SK-N-SH (cell line): ENCODE data around the gene PLLP. TPM values are rescaled to one million over a fixed set of nuclear protein-coding genes. Genes with fewer than 3 reads are reported as not detected.

Experiments used
- CTCF ChIA-PET: fragments of 300-600, 350-600 bp; formaldehyde crosslinking; extraction: SDS; loops from one replicate; lab custom pipeline; 2021; lab: Yijun Ruan, JAX
- POLR2A ChIA-PET: fragments of 350-600 bp; sonication (Branson Sonifier 250); formaldehyde crosslinking; extraction: SDS; loops from one replicate; lab custom pipeline; 2020; ENCODE audit warnings: antibody characterized with exemption, inconsistent platforms; lab: Yijun Ruan, JAX
- DNase-seq: peaks from one replicate; pipeline ENCODE4 v3.0.0; 2012
- H2AFZ ChIP-seq: fragments of 200-600 bp; sonication (generic); 2 replicates; pipeline ENCODE4 v1.8.1; 2016; ENCODE audit warnings: antibody characterized with exemption, mild to moderate bottlenecking, low read depth
- H3F3A ChIP-seq: fragments of 200-600 bp; sonication (generic); replicated peaks from 2 replicates; pipeline ENCODE3; 2016; ENCODE audit warnings: antibody characterized with exemption, mild to moderate bottlenecking; ENCODE audit not compliant: insufficient read depth
- H3K27ac ChIP-seq, 2 experiments: fragments of 200-500 bp in 1 of 2; fragments of 200-600 bp in 1 of 2; sonication (Bioruptor generic) in 1 of 2; sonication (generic), shearing (Covaris generic) in 1 of 2; 2 replicates each; pipeline versions ENCODE4 v1.5.1 to v1.6.1; 2014 to 2016; ENCODE audit warnings: low read depth in 2 of 2, inconsistent platforms in 1 of 2, low read length in 1 of 2, mild to moderate bottlenecking in 1 of 2, mixed read lengths in 1 of 2
- H3K27me3 ChIP-seq: fragments of 200-600 bp; sonication (generic), shearing (Covaris generic); 2 replicates; pipeline ENCODE4 v1.6.1; 2016; ENCODE audit warnings: mixed run types; ENCODE audit not compliant: insufficient read depth
- H3K36me3 ChIP-seq, 2 experiments: fragments of 200-500 bp in 1 of 2; fragments of 200-600 bp in 1 of 2; sonication (Bioruptor generic) in 1 of 2; sonication (generic) in 1 of 2; replicated peaks in 1 of 2; 2 replicates each; pipeline versions ENCODE3 to v1.5.1; 2014 to 2016; ENCODE audit warnings: low read length in 1 of 2, mild to moderate bottlenecking in 1 of 2; ENCODE audit not compliant: insufficient read depth in 2 of 2, control insufficient read depth in 1 of 2
- H3K4me1 ChIP-seq, 2 experiments: fragments of 200-500 bp in 1 of 2; fragments of 200-600 bp in 1 of 2; sonication (Bioruptor generic) in 1 of 2; sonication (generic), shearing (Covaris generic) in 1 of 2; 2 replicates each; pipeline versions ENCODE4 v1.5.1 to v1.6.1; 2014 to 2016; ENCODE audit warnings: low read depth in 1 of 2, low read length in 1 of 2, mixed run types in 1 of 2; ENCODE audit not compliant: insufficient read depth in 2 of 2, control insufficient read depth in 1 of 2
- H3K4me2 ChIP-seq: fragments of 200-600 bp; sonication (generic), shearing (Covaris generic); 2 replicates; pipeline ENCODE4 v1.6.1; 2017; ENCODE audit warnings: mixed run types
- H3K4me3 ChIP-seq, 2 experiments: fragments of 200-500 bp in 1 of 2; fragments of 200-600 bp in 1 of 2; sonication (Bioruptor generic) in 1 of 2; sonication (generic), shearing (Covaris generic) in 1 of 2; 2 replicates each; pipeline versions ENCODE4 v1.5.1 to v1.8.1; 2014 to 2016; ENCODE audit warnings: low read depth in 2 of 2, inconsistent platforms in 1 of 2, low read length in 1 of 2, mild to moderate bottlenecking in 1 of 2, mixed read lengths in 1 of 2, moderate library complexity in 1 of 2
- H3K79me2 ChIP-seq: fragments of 200-600 bp; sonication (generic); 2 replicates; pipeline ENCODE4 v1.8.1; 2017; ENCODE audit warnings: mild to moderate bottlenecking; ENCODE audit not compliant: insufficient read depth
- H3K9ac ChIP-seq: fragments of 200-600 bp; sonication (generic); 2 replicates; pipeline ENCODE4 v1.6.1; 2017; ENCODE audit warnings: mixed run types
- H3K9me2 ChIP-seq: fragments of 200-600 bp; sonication (generic); 2 replicates; pipeline ENCODE4 v1.6.1; 2017; ENCODE audit warnings: mixed run types
- H3K9me3 ChIP-seq: fragments of 200-600 bp; sonication (generic); 2 replicates; pipeline ENCODE4 v1.6.1; 2017; ENCODE audit warnings: mixed run types, mild to moderate bottlenecking, moderate library complexity
- H4K20me1 ChIP-seq: fragments of 200-600 bp; sonication (generic); 2 replicates; pipeline ENCODE4 v1.6.1; 2017; ENCODE audit warnings: mild to moderate bottlenecking, mixed run types; ENCODE audit not compliant: insufficient read depth
- CHD2 ChIP-seq: fragments of 150-350 bp; IDR thresholded peaks from 2 replicates; pipeline ENCODE4 v1.6.1; 2018; ENCODE audit warnings: low read length; ENCODE audit not compliant: partially characterized antibody
- CTCF ChIP-seq: fragments of 200-600 bp; sonication (generic); IDR thresholded peaks from 2 replicates; pipeline ENCODE4 v1.6.1; 2017; ENCODE audit warnings: antibody characterized with exemption, mild to moderate bottlenecking, moderate library complexity
- ELF1 ChIP-seq: IDR thresholded peaks from 2 replicates; pipeline ENCODE4 v1.4.0; 2012
- EZH2phosphoT487 ChIP-seq: fragments of 200-600 bp; sonication (generic); IDR thresholded peaks from 2 replicates; pipeline ENCODE4 v1.6.1; 2017; ENCODE audit warnings: low read depth, mixed run types, mild to moderate bottlenecking, antibody characterized with exemption, moderate library complexity, borderline replicate concordance
- FOXJ3 ChIP-seq: sonication (generic); formaldehyde crosslinking; IDR thresholded peaks from 2 replicates; pipeline ENCODE4 v1.5.1; 2020; ENCODE audit warnings: mild to moderate bottlenecking, missing genetic modification reagents
- FOXM1 ChIP-seq: IDR thresholded peaks from 2 replicates; pipeline ENCODE4 v1.4.0; 2012; ENCODE audit warnings: low read depth, mild to moderate bottlenecking
- GABPA ChIP-seq: IDR thresholded peaks from 2 replicates; pipeline ENCODE4 v1.4.0; 2012; ENCODE audit warnings: low read depth, mild to moderate bottlenecking
- MAX ChIP-seq: IDR thresholded peaks from 2 replicates; pipeline ENCODE4 v1.4.0; 2012; ENCODE audit warnings: low read depth
- NFIC ChIP-seq: IDR thresholded peaks from 2 replicates; pipeline ENCODE4 v1.4.0; 2012; ENCODE audit warnings: borderline replicate concordance
- NRF1 ChIP-seq: IDR thresholded peaks from 2 replicates; pipeline ENCODE4 v1.6.1; 2012; ENCODE audit warnings: low read depth, mild to moderate bottlenecking, low read length
- POLR2AphosphoS5 ChIP-seq: IDR thresholded peaks from 2 replicates; pipeline ENCODE4 v1.6.1; 2012; ENCODE audit warnings: low read depth, low read length
- RAD21 ChIP-seq: IDR thresholded peaks from 2 replicates; pipeline ENCODE4 v1.6.1; 2012; ENCODE audit warnings: mild to moderate bottlenecking, low read length
- RXRA ChIP-seq: IDR thresholded peaks from 2 replicates; pipeline ENCODE4 v1.4.0; 2012; ENCODE audit warnings: low read depth, mild to moderate bottlenecking, borderline replicate concordance
- TEAD4 ChIP-seq: IDR thresholded peaks from 2 replicates; pipeline ENCODE4 v1.4.0; 2012; ENCODE audit warnings: mild to moderate bottlenecking, borderline replicate concordance; ENCODE audit not compliant: insufficient read depth
- ZBTB33 ChIP-seq: IDR thresholded peaks from 2 replicates; pipeline ENCODE4 v1.4.0; 2012; ENCODE audit warnings: low read depth, borderline replicate concordance
- WGBS: methylation state at CpG from one replicate; pipeline ENCODE4 v1.1.6; 2017; ENCODE audit warnings: low lambda C conversion rate; 5-methylcytosine and 5-hydroxymethylcytosine counted together
- polyA plus RNA-seq, 3 experiments: library from polyadenylated mRNA; depleted of rRNA; stranded (reverse); fragments of >200 nt; gene quantifications; 2 replicates each; pipeline ENCODE4 v1.2.3, GENCODE V29; 2012

PLLP gene
- polyA plus RNA-seq, 1 of the 3 experiments (the other 2 are of a cell fraction): 1.3 TPM

- ChIA-PET CTCF (interaction anchor here (1.0 to 1.2 kb wide), 2 partner anchors 10 to 17 kb away, joined by 3 read pairs; no protein-coding TSS in a partner anchor), POLR2A (no interaction called here)
These were observed 1.8 kb downstream of the PLLP start for GRCh38 chr16:57282510-57283213.

GRCh38 chr16:57281791-57282190 is 2.7 kb downstream of the PLLP start:
- H3K4me2 ChIP-seq: no peak overlapping the region
- no peaks in the 10 kb centered on the region for H3K79me2 ChIP-seq
- H3K27me3 ChIP-seq: no peaks in the 10 kb centered on the region
- no peak overlapping the region for H3K27ac ChIP-seq
- H3F3A ChIP-seq: peaks cover 4% of the 10 kb centered on the region
- no peak overlapping the region for H3K9ac ChIP-seq
- H2AFZ ChIP-seq: no peak overlapping the region
- peaks cover 4 to 5% of the 10 kb centered on the region in 2 experiments; a peak in 2 of 4 replicates for H3K4me1 ChIP-seq
- 77% methylated on average over 2 of the region's 3 CpGs for WGBS
- no peaks in the 10 kb centered on the region for H3K9me2 ChIP-seq
- POLR2A ChIA-PET: no interaction called here
- H3K4me3 ChIP-seq: no peak overlapping the region
- no peaks in the 10 kb centered on the region for H4K20me1 ChIP-seq
- no peaks in the 10 kb centered on the region for H3K36me3 ChIP-seq
- TF ChIP-seq RAD21 (no peak), TEAD4 (no peak), ELF1 (no peak), CHD2 (no peak), CTCF (no peak), NFIC (no peak), FOXJ3 (CRISPR knock-in tag) (no peak), RXRA (no peak), NRF1 (no peak), EZH2phosphoT487 (no peak), FOXM1 (no peak), POLR2AphosphoS5 (no peak)
- no peak for DNase-seq
- H3K9me3 ChIP-seq: no peaks in the 10 kb centered on the region
- CTCF ChIA-PET: interaction anchor here (1.2 kb wide), 1 partner anchor 137 kb away, joined by 5 read pairs; no protein-coding TSS in a partner anchor

More at GRCh38 chr16:57282510-57283213, 1.8 kb downstream of the PLLP start:
- no peaks in the 10 kb centered on the region for H3K36me3 ChIP-seq
- H3K9me2 ChIP-seq: no peaks in the 10 kb centered on the region
- H3K4me3 ChIP-seq: no peak overlapping the region
- no peaks in the 10 kb centered on the region for H3K9me3 ChIP-seq
- no peak overlapping the region for H3K9ac ChIP-seq
- no peaks in the 10 kb centered on the region for H3K79me2 ChIP-seq
- WGBS: 93% methylated on average over 8 of the region's 8 CpGs
- H3K4me2 ChIP-seq: no peak overlapping the region
- H3K27me3 ChIP-seq: no peaks in the 10 kb centered on the region
- peaks cover 4 to 5% of the 10 kb centered on the region in 2 experiments; a peak in 2 of 4 replicates for H3K4me1 ChIP-seq
- peaks cover 4% of the 10 kb centered on the region for H3F3A ChIP-seq
- no peak overlapping the region for H3K27ac ChIP-seq
- H2AFZ ChIP-seq: no peak overlapping the region
- no peak for DNase-seq
- H4K20me1 ChIP-seq: no peaks in the 10 kb centered on the region
- no peak for TF ChIP-seq MAX
- TF ChIP-seq ZBTB33: no peak
- no peak for TF ChIP-seq EZH2phosphoT487
- TF ChIP-seq NRF1: no peak
- TF ChIP-seq GABPA: no peak
- TF ChIP-seq, all 33 proteins: peak for 0
